ENCODE results near the gene CCDC158. TPM values are rescaled to one million over a fixed set of nuclear protein-coding genes. Genes with fewer than 3 reads are reported as not detected.

CCDC158 gene
- total RNA-seq, 4 donors from 2014 or later: 0.19 TPM; not detected in 3

GRCh38 chr4:76313547-76313946, 107.4 kb downstream of the CCDC158 start:
- no peak for DNase-seq
- Histone ChIP-seq H3K27ac (no peak overlapping the region), H3K4me3 (no peak overlapping the region), H3K9me3 (no peaks in the 10 kb centered on the region), H3K27me3 (no peaks in the 10 kb centered on the region), H3K36me3 (peaks cover 0 to 19% (median 0%) of the 10 kb centered on the region in 3 donors), H3K4me1 (peaks cover 0 to 2% (median 0%) of the 10 kb centered on the region in 3 donors)
- TF ChIP-seq CTCF (IDR thresholded peaks at IDR 0.05) (no peak), POLR2A (IDR thresholded peaks at IDR 0.05) (no peak)
- intact Hi-C loops (cut with DNase I): no loop called here
- 64 to 73% methylated on average over 2 of the region's 2 CpGs for WGBS, 2 donors

- intact Hi-C loops (cut with DNase I): no loop called here
Measured at GRCh38 chr4:76312457-76312856, 108.5 kb downstream of the CCDC158 start.

GRCh38 chr4:76311896-76312331, 109.0 kb downstream of the CCDC158 start:
- TF ChIP-seq POLR2A (IDR thresholded peaks at IDR 0.05): no peak
- no peak for TF ChIP-seq CTCF (IDR thresholded peaks at IDR 0.05)
- intact Hi-C loops (cut with DNase I): no loop called here
- H3K27ac ChIP-seq: no peak overlapping the region
- peaks cover 0 to 16% (median 6%) of the 10 kb centered on the region in 3 donors for H3K4me1 ChIP-seq
- peaks cover 0 to 19% (median 0%) of the 10 kb centered on the region in 3 donors for H3K36me3 ChIP-seq
- H3K27me3 ChIP-seq: no peaks in the 10 kb centered on the region
- H3K4me3 ChIP-seq: no peak overlapping the region
- H3K9me3 ChIP-seq: no peaks in the 10 kb centered on the region
- 22 to 29% methylated on average over 1 of the region's 1 CpG for WGBS, 2 donors
- DNase-seq: no peak

More at GRCh38 chr4:76312457-76312856, 108.5 kb downstream of the CCDC158 start:
- peaks cover 0 to 10% (median 3%) of the 10 kb centered on the region in 3 donors for H3K4me1 ChIP-seq
- no peak for DNase-seq
- no peaks in the 10 kb centered on the region for H3K9me3 ChIP-seq
- no peak for TF ChIP-seq POLR2A (IDR thresholded peaks at IDR 0.05)
- no peak for TF ChIP-seq CTCF (IDR thresholded peaks at IDR 0.05)
- peaks cover 0 to 19% (median 0%) of the 10 kb centered on the region in 3 donors for H3K36me3 ChIP-seq
- H3K4me3 ChIP-seq: no peak overlapping the region
- no peaks in the 10 kb centered on the region for H3K27me3 ChIP-seq
- no peak overlapping the region for H3K27ac ChIP-seq
- 50 to 58% methylated on average over 1 of the region's 1 CpG for WGBS, 2 donors

GRCh38 chr4:76310683-76311082, 110.3 kb downstream of the CCDC158 start:
- Histone ChIP-seq H3K27ac (no peak overlapping the region), H3K4me3 (no peak overlapping the region), H3K36me3 (peaks cover 0 to 19% (median 0%) of the 10 kb centered on the region in 3 donors), H3K4me1 (peaks cover 0 to 21% (median 8%) of the 10 kb centered on the region in 3 donors), H3K9me3 (no peaks in the 10 kb centered on the region), H3K27me3 (no peaks in the 10 kb centered on the region)
- intact Hi-C loops (cut with DNase I): no loop called here
- no peak for DNase-seq
- no peak for TF ChIP-seq CTCF (IDR thresholded peaks at IDR 0.05)
- TF ChIP-seq POLR2A (IDR thresholded peaks at IDR 0.05): no peak
- WGBS, 2 donors: 68 to 72% methylated on average over 4 of the region's 4 CpGs

GRCh38 chr4:76309939-76310550, 110.9 kb downstream of the CCDC158 start:
- WGBS, 2 donors: 85 to 95% methylated on average over 3 of the region's 3 CpGs
- DNase-seq: no peak
- Histone ChIP-seq H3K4me3 (no peak overlapping the region), H3K4me1 (peaks cover 0 to 27% (median 12%) of the 10 kb centered on the region in 3 donors), H3K27ac (no peak overlapping the region), H3K36me3 (peaks cover 0 to 19% (median 0%) of the 10 kb centered on the region in 3 donors), H3K9me3 (no peaks in the 10 kb centered on the region), H3K27me3 (no peaks in the 10 kb centered on the region)
- TF ChIP-seq CTCF (IDR thresholded peaks at IDR 0.05) (no peak), POLR2A (IDR thresholded peaks at IDR 0.05) (no peak)
- intact Hi-C loops (cut with DNase I): loop anchor here (10.0 kb wide), 1 partner anchor 125 kb away; no protein-coding TSS in a partner anchor
